ENCODE data around the gene RSPO1. TPM values are rescaled to one million over a fixed set of nuclear protein-coding genes. Genes with fewer than 3 reads are reported as not detected.

The RSPO1 gene
- total and polyA plus RNA-seq, 2 donors (not counting 1 experiment from before 2014, with no cell fraction given) = not detected

DNA sequence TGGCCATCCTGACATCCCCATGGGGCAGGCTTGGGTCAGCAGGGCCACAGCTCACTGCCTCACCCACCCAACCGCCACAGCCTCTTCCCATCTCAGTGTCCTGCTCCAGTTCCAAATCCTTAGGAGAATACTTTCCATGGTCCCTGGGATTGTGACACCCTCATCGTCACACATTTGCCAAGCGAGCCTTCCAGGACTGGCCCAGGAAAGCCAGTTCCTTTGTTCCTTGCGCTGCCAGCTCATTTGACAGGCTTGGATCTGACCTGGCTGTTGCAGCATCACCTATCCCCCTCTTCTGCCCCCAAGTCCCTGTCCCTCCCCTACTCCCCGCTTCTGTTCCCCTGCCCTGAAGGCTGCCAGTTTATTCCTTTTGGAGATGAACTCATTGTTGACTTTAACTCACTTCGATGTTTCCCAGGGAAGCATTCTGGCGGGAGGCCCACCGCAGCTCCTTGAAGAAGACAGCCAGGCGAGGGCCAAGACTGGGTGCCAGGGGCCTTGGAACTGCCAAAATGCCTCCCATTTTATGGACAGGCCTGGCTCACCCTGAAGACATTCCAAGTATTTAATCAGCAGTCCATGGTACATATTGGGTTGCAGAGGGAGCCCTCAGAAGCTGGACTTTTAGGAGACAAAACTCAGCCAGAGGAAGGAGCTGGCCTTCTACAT lies 28.8 kb downstream of the RSPO1 start:
- H3K36me3 ChIP-seq (replicated peaks in 1 of 2; ENCODE audit: control extremely low read depth in 1 of 2, control insufficient read depth in 1 of 2, extremely low read depth in 1 of 2, insufficient read depth in 2 of 2, low read length in 1 of 2) = no peaks in the 10 kb centered on the region
- ATAC-seq (ENCODE audit: low read depth) = no peak
- Mint-ChIP-seq H3K4me3 (no peak overlapping the region), H3K27me3 (peaks cover 12% of the 10 kb centered on the region), H3K27ac (no peak overlapping the region), H3K9me3 (ENCODE audit: insufficient read depth) (no peaks in the 10 kb centered on the region), H3K4me1 (no peaks in the 10 kb centered on the region)
- H3K4me3 ChIP-seq (ENCODE audit: control extremely low read depth in 1 of 5, extremely low read depth in 1 of 5, insufficient read depth in 1 of 5, low read depth in 2 of 5, low read length in 4 of 5) = no peak overlapping the region
- H3K27me3 ChIP-seq (replicated peaks in 1 of 4; ENCODE audit: control extremely low read depth in 1 of 4, control insufficient read depth in 3 of 4, insufficient read depth in 4 of 4, low read length in 3 of 4) = peaks cover 0 to 3% (median 0%) of the 10 kb centered on the region in 4 experiments
- no peak for DNase-seq
- H2AFZ ChIP-seq (ENCODE audit: insufficient read depth, low read depth, low read length, poor library complexity, severe bottlenecking) = no peak overlapping the region
- 97% methylated on average over 9 of the region's 9 CpGs for WGBS (ENCODE audit: insufficient coverage)
- H3K27ac ChIP-seq (ENCODE audit: low read length in 2 of 2) = no peak overlapping the region
- H3K79me2 ChIP-seq (ENCODE audit: control insufficient read depth, insufficient read depth, low read length) = no peaks in the 10 kb centered on the region
- no peaks in the 10 kb centered on the region for H4K20me1 ChIP-seq (ENCODE audit: control insufficient read depth, insufficient read depth, low read length, poor library complexity, severe bottlenecking)
- ChIA-PET CTCF (interaction anchor here (0.8 to 13.5 kb wide), 3 partner anchors 9 to 74 kb away, joined by 3 to 328 read pairs (median 3); no protein-coding TSS in a partner anchor), POLR2A (no interaction called here)
- no peak overlapping the region for H3K4me2 ChIP-seq (replicated peaks; ENCODE audit: low read depth, low read length, poor library complexity, severe bottlenecking)
- no peak overlapping the region for H3K9ac ChIP-seq (ENCODE audit: low read length)
- H3K9me3 ChIP-seq (ENCODE audit: control extremely low read depth in 1 of 3, control insufficient read depth in 2 of 3, insufficient read depth in 1 of 3, low read length in 2 of 3) = no peaks in the 10 kb centered on the region
- peaks cover 4% of the 10 kb centered on the region in 2 donors for H3K4me1 ChIP-seq (ENCODE audit: control insufficient read depth in 2 of 2, insufficient read depth in 2 of 2, low read length in 2 of 2)
- intact Hi-C loops (cut with micrococcal nuclease) = no loop called here
- TF ChIP-seq EZH2 (IDR thresholded peaks at IDR 0.05; ENCODE audit: borderline replicate concordance, insufficient read depth, low read depth, low read length, poor library complexity, severe bottlenecking) = no peak
- TF ChIP-seq, protein P1, sequence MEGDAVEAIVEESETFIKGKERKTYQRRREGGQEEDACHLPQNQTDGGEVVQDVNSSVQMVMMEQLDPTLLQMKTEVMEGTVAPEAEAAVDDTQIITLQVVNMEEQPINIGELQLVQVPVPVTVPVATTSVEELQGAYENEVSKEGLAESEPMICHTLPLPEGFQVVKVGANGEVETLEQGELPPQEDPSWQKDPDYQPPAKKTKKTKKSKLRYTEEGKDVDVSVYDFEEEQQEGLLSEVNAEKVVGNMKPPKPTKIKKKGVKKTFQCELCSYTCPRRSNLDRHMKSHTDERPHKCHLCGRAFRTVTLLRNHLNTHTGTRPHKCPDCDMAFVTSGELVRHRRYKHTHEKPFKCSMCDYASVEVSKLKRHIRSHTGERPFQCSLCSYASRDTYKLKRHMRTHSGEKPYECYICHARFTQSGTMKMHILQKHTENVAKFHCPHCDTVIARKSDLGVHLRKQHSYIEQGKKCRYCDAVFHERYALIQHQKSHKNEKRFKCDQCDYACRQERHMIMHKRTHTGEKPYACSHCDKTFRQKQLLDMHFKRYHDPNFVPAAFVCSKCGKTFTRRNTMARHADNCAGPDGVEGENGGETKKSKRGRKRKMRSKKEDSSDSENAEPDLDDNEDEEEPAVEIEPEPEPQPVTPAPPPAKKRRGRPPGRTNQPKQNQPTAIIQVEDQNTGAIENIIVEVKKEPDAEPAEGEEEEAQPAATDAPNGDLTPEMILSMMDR (IDR thresholded peaks at IDR 0.05) = no peak

DNA sequence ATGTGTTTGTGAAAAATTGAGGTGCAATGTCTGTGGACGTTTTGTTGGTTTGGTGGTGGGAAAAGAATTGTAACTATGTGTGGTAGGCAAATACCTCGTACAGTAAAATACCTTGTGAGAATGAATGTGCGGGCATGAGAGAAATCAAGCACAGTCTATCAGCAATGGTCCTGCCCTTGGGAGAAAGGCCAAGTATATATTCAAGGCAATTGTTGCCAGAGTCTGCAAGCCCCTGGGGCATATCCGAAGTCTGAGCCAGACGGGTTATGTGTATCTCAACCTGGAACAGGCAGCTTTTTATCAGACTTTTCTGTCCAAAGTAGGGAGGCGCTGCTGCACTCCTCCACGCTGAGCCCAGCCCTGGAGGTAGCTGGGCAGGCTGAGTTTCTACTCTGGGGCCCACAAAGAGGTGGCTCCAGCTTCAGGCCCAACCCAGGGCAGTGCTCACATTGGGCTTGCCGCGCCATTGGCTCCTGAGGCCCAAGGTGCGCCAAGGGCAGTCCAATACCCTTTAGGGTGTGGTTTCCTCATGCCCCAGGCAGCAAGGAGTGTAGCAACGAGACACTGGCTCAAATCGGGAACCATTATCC lies 29.5 kb downstream of the RSPO1 start:
- Histone ChIP-seq H2AFZ (ENCODE audit: insufficient read depth, low read depth, low read length, poor library complexity, severe bottlenecking) (no peak overlapping the region), H4K20me1 (ENCODE audit: control insufficient read depth, insufficient read depth, low read length, poor library complexity, severe bottlenecking) (no peaks in the 10 kb centered on the region), H3K27me3 (replicated peaks in 1 of 4; ENCODE audit: control extremely low read depth in 1 of 4, control insufficient read depth in 3 of 4, insufficient read depth in 4 of 4, low read length in 3 of 4) (peaks cover 0 to 3% (median 0%) of the 10 kb centered on the region in 4 experiments), H3K79me2 (ENCODE audit: control insufficient read depth, insufficient read depth, low read length) (no peaks in the 10 kb centered on the region), H3K36me3 (replicated peaks in 1 of 2; ENCODE audit: control extremely low read depth in 1 of 2, control insufficient read depth in 1 of 2, extremely low read depth in 1 of 2, insufficient read depth in 2 of 2, low read length in 1 of 2) (no peaks in the 10 kb centered on the region), H3K27ac (ENCODE audit: low read length in 2 of 2) (no peak overlapping the region), H3K9me3 (ENCODE audit: control extremely low read depth in 1 of 3, control insufficient read depth in 2 of 3, insufficient read depth in 1 of 3, low read length in 2 of 3) (no peaks in the 10 kb centered on the region), H3K9ac (ENCODE audit: low read length) (no peak overlapping the region), H3K4me3 (ENCODE audit: control extremely low read depth in 1 of 5, extremely low read depth in 1 of 5, insufficient read depth in 1 of 5, low read depth in 2 of 5, low read length in 4 of 5) (no peak overlapping the region), H3K4me1 (ENCODE audit: control insufficient read depth in 2 of 2, insufficient read depth in 2 of 2, low read length in 2 of 2) (peaks cover 4% of the 10 kb centered on the region in 2 donors), H3K4me2 (replicated peaks; ENCODE audit: low read depth, low read length, poor library complexity, severe bottlenecking) (no peak overlapping the region)
- no peaks in the 10 kb centered on the region for H3K4me1 Mint-ChIP-seq
- DNase-seq (no peak), ATAC-seq (ENCODE audit: low read depth) (no peak)
- POLR2A ChIA-PET = no interaction called here
- H3K27ac Mint-ChIP-seq = no peak overlapping the region
- no peak for TF ChIP-seq EZH2 (IDR thresholded peaks at IDR 0.05; ENCODE audit: borderline replicate concordance, insufficient read depth, low read depth, low read length, poor library complexity, severe bottlenecking)
- TF ChIP-seq, protein P1 (IDR thresholded peaks at IDR 0.05) = no peak
- intact Hi-C loops (cut with micrococcal nuclease) = no loop called here
- CTCF ChIA-PET = interaction anchor here (1.0 to 13.5 kb wide), 2 partner anchors 14 to 75 kb away, joined by 3 to 328 read pairs; no protein-coding TSS in a partner anchor
- WGBS (ENCODE audit: insufficient coverage) = 93% methylated on average over 12 of the region's 12 CpGs
- no peak overlapping the region for H3K4me3 Mint-ChIP-seq
- no peaks in the 10 kb centered on the region for H3K9me3 Mint-ChIP-seq (ENCODE audit: insufficient read depth)
- peaks cover 12% of the 10 kb centered on the region for H3K27me3 Mint-ChIP-seq

Data from B cell (primary cell).